Kidney (tissue), 14 donors: ENCODE results near the gene HEY2. TPM values are rescaled to one million over a fixed set of nuclear protein-coding genes. Genes with fewer than 3 reads are reported as not detected.

Experiments used
- DNase-seq, 5 donors: peaks; one replicate each; pipeline ENCODE4 v3.0.0-alpha.2; 2013 to 2020
- FAIRE-seq: peaks from 2 replicates; lab custom pipeline; 2012; peaks lifted over from hg19 to GRCh38; lab: Jason Lieb, UNC
- H3K27ac ChIP-seq, 2 donors: one replicate each; pipeline ENCODE4 v1.7.0; 2013; ENCODE audit warnings: low read depth in 2 of 2, low read length in 2 of 2, inconsistent platforms in 1 of 2
- H3K27me3 ChIP-seq: one replicate; pipeline ENCODE4 v1.7.1; 2013; ENCODE audit warnings: low read length, inconsistent platforms; ENCODE audit not compliant: control insufficient read depth, insufficient read depth
- H3K36me3 ChIP-seq, 3 donors: one replicate each; pipeline versions ENCODE4 v1.7.0 to v1.7.1; 2013; ENCODE audit warnings: low read length in 3 of 3, control low read depth in 1 of 3, inconsistent platforms in 1 of 3; ENCODE audit not compliant: insufficient read depth in 3 of 3, control insufficient read depth in 2 of 3
- H3K4me1 ChIP-seq, 3 donors: one replicate each; pipeline versions ENCODE4 v1.7.0 to v1.7.1; 2013; ENCODE audit warnings: low read length in 3 of 3, inconsistent platforms in 1 of 3, low read depth in 1 of 3; ENCODE audit not compliant: control insufficient read depth in 2 of 3, insufficient read depth in 2 of 3
- H3K4me3 ChIP-seq, 3 donors: one replicate each; pipeline versions ENCODE4 v1.7.0 to v1.8.1; 2013; ENCODE audit warnings: low read length in 3 of 3, control low read depth in 1 of 3, inconsistent platforms in 1 of 3
- H3K9ac ChIP-seq, 3 donors: one replicate each; pipeline versions ENCODE4 v1.7.0 to v1.7.1; 2013; ENCODE audit warnings: low read length in 3 of 3, control low read depth in 1 of 3, inconsistent platforms in 1 of 3
- H3K9me3 ChIP-seq, 3 donors: one replicate each; pipeline versions ENCODE4 v1.7.0 to v1.7.1; 2013; ENCODE audit warnings: low read length in 3 of 3, control low read depth in 1 of 3, inconsistent platforms in 1 of 3; ENCODE audit not compliant: control insufficient read depth in 2 of 3, insufficient read depth in 1 of 3
- CTCF ChIP-seq: IDR thresholded peaks from 3 replicates; pipeline ENCODE4 v1.5.1; 2012; ENCODE audit warnings: mild to moderate bottlenecking, moderate library complexity, borderline replicate concordance; ENCODE audit not compliant: insufficient read depth; ENCODE audit errors: extremely low read depth
- intact Hi-C: fragments of 100-400 bp; cut with DNase I; formaldehyde crosslinking; loops from one replicate; pipeline ENCODE4 v1.11.1; 2022
- polyA plus RNA-seq: library from polyadenylated mRNA; stranded (reverse); fragments of 350-450 nt; fragmentation: Illumina TruSeq; extraction: RNeasy Lipid Tissue Mini Kit (QIAGEN cat#74804); gene quantifications from one replicate; pipeline ENCODE4 v1.2.3, GENCODE V29; 2014; ENCODE audit warnings: low read depth, low replicate concordance; ENCODE audit not compliant: insufficient read depth
- total RNA-seq: library from RNA; stranded (reverse); fragmentation: NEBNext Ultra II Directional; extraction: Animal tissue kit (Norgen Biotek cat#: 25700); gene quantifications from one replicate; pipeline ENCODE4 v1.2.1, GENCODE V29; 2021
- donor health status: control.
- donor health status: control.
- donor health status: control.
- donor health status: control.
- donor health status: control.
- donor health status: DM: yes; HTN: yes; CAD: no.
- donor health status: Normal renal cell carcinoma (clear cell type).

The HEY2 gene
- total and polyA plus RNA-seq, 2 donors from 2014 or later = 4.2 to 10.7 TPM

- H3K36me3 ChIP-seq = no peaks in the 10 kb centered on the region
- intact Hi-C loops = loop anchor here (10.0 kb wide), 1 partner anchor 61 kb away; no protein-coding TSS in a partner anchor
Measured at GRCh38 chr6:125793863-125794262, 44.4 kb downstream of the HEY2 start.

GRCh38 chr6:125794342-125795137 lies 45.1 kb downstream of the HEY2 start:
- DNase-seq = no peak
- FAIRE-seq = peak; percentile 76
- Histone ChIP-seq H3K4me1 (peaks cover 0 to 15% (median 9%) of the 10 kb centered on the region in 3 donors), H3K27ac (no peak overlapping the region), H3K27me3 (no peaks in the 10 kb centered on the region), H3K9me3 (no peaks in the 10 kb centered on the region), H3K9ac (no peak overlapping the region), H3K36me3 (no peaks in the 10 kb centered on the region), H3K4me3 (no peak overlapping the region)
- intact Hi-C loops = loop anchor here (10.0 kb wide), 1 partner anchor 60 kb away; no protein-coding TSS in a partner anchor
- TF ChIP-seq CTCF = no peak

More at GRCh38 chr6:125793863-125794262, 44.4 kb downstream of the HEY2 start:
- no peak for FAIRE-seq
- H3K27me3 ChIP-seq = no peaks in the 10 kb centered on the region
- H3K27ac ChIP-seq = no peak overlapping the region
- peaks cover 0 to 17% (median 13%) of the 10 kb centered on the region in 3 donors for H3K4me1 ChIP-seq
- H3K4me3 ChIP-seq = no peak overlapping the region
- no peaks in the 10 kb centered on the region for H3K9me3 ChIP-seq
- no peak overlapping the region for H3K9ac ChIP-seq
- no peak for TF ChIP-seq CTCF
- DNase-seq = no peak

- peaks cover 0 to 10% (median 2%) of the 10 kb centered on the region in 3 donors for H3K4me1 ChIP-seq
Measured at GRCh38 chr6:125795301-125795700, 45.9 kb downstream of the HEY2 start.

More at GRCh38 chr6:125795301-125795700, 45.9 kb downstream of the HEY2 start:
- FAIRE-seq (no peak), DNase-seq (no peak)
- no peaks in the 10 kb centered on the region for H3K27me3 ChIP-seq
- H3K9me3 ChIP-seq = no peaks in the 10 kb centered on the region
- no peak overlapping the region for H3K27ac ChIP-seq
- no peak overlapping the region for H3K4me3 ChIP-seq
- intact Hi-C loops = loop anchor here (10.0 kb wide), 1 partner anchor 60 kb away; no protein-coding TSS in a partner anchor
- H3K36me3 ChIP-seq = no peaks in the 10 kb centered on the region
- H3K9ac ChIP-seq = no peak overlapping the region
- no peak for TF ChIP-seq CTCF
